OCI-LY1 (cell line): ENCODE data around the gene DNAAF9.

ENCODE experiments used
- H2AFZ ChIP-seq: fragments of 200-600 bp; sonication (generic), shearing (Covaris generic); 2 replicates; pipeline ENCODE4 v1.6.0; 2014; ENCODE audit warnings: antibody characterized with exemption, mild to moderate bottlenecking, low read length
- H3F3A ChIP-seq: fragments of 200-600 bp; sonication (generic), shearing (Covaris generic); 2 replicates; pipeline ENCODE4 v1.6.0; 2014; ENCODE audit warnings: mild to moderate bottlenecking, antibody characterized with exemption, low read length, moderate library complexity; ENCODE audit not compliant: insufficient read depth
- H3K27ac ChIP-seq: fragments of 200-600 bp; sonication (generic); 2 replicates; pipeline ENCODE4 v1.5.1; 2014; ENCODE audit warnings: low read length, mixed run types, mild to moderate bottlenecking, low read depth; ENCODE audit not compliant: poor library complexity, severe bottlenecking
- H3K27me3 ChIP-seq: fragments of 200-600 bp; sonication (generic); 2 replicates; pipeline ENCODE4 v1.6.0; 2014; ENCODE audit warnings: antibody characterized with exemption, mild to moderate bottlenecking, low read length, moderate library complexity; ENCODE audit not compliant: insufficient read depth
- H3K36me3 ChIP-seq: fragments of 200-600 bp; sonication (generic); 2 replicates; pipeline ENCODE4 v1.6.1; 2014; ENCODE audit warnings: mild to moderate bottlenecking, antibody characterized with exemption, low read length, moderate library complexity, mixed read lengths; ENCODE audit not compliant: insufficient read depth
- H3K4me1 ChIP-seq: fragments of 200-600 bp; sonication (generic); 2 replicates; pipeline ENCODE4 v1.5.1; 2014; ENCODE audit warnings: mild to moderate bottlenecking, low read length, moderate library complexity; ENCODE audit not compliant: insufficient read depth, severe bottlenecking
- H3K4me2 ChIP-seq: fragments of 200-600 bp; sonication (generic), shearing (Covaris generic); 2 replicates; pipeline ENCODE4 v1.6.1; 2014; ENCODE audit warnings: low read length
- H3K4me3 ChIP-seq: fragments of 200-600 bp; sonication (generic); 2 replicates; pipeline ENCODE4 v1.5.1; 2014; ENCODE audit warnings: low read length, low read depth, mild to moderate bottlenecking, mixed read lengths; ENCODE audit not compliant: poor library complexity, severe bottlenecking
- H3K79me2 ChIP-seq: fragments of 200-600 bp; shearing (Covaris generic); 2 replicates; pipeline ENCODE4 v1.6.1; 2016; ENCODE audit warnings: mixed run types, low read length, mixed read lengths; ENCODE audit not compliant: insufficient read depth
- H3K9ac ChIP-seq: fragments of 200-600 bp; sonication (generic), shearing (Covaris generic); 2 replicates; pipeline ENCODE4 v1.6.1; 2014; ENCODE audit warnings: mild to moderate bottlenecking, low read length, mixed read lengths
- H3K9me2 ChIP-seq: fragments of 200-600 bp; sonication (generic), shearing (Covaris generic); 2 replicates; pipeline ENCODE4 v1.6.1; 2014; ENCODE audit warnings: low read depth, mild to moderate bottlenecking, low read length, mixed read lengths
- H3K9me3 ChIP-seq: fragments of 200-600 bp; shearing (Covaris generic); 2 replicates; pipeline ENCODE4 v1.6.1; 2014; ENCODE audit warnings: low read length, mixed read lengths
- H4K20me1 ChIP-seq: fragments of 200-600 bp; sonication (generic), shearing (Covaris generic); 2 replicates; pipeline ENCODE4 v1.6.0; 2016; ENCODE audit warnings: mild to moderate bottlenecking, low read length; ENCODE audit not compliant: insufficient read depth
- CTCF ChIP-seq: fragments of 200-600 bp; sonication (generic), shearing (Covaris generic); IDR thresholded peaks from 2 replicates; pipeline ENCODE4 v1.5.1; 2017; ENCODE audit warnings: mild to moderate bottlenecking, antibody characterized with exemption, low read length, moderate library complexity, mixed read lengths
- EZH2 ChIP-seq: fragments of 200-600 bp; sonication (generic), shearing (Covaris generic); IDR thresholded peaks from 2 replicates; pipeline ENCODE4 v1.8.0; 2017; ENCODE audit warnings: borderline replicate concordance, mixed run types, mild to moderate bottlenecking, antibody characterized with exemption, low read length, moderate library complexity, mixed read lengths

Gene DNAAF9

GRCh38 chr20:3403741-3404140, 3.7 kb downstream of the DNAAF9 start:
- no peaks in the 10 kb centered on the region for H4K20me1 ChIP-seq

GRCh38 chr20:3402453-3402852, 5.0 kb downstream of the DNAAF9 start:
- Histone ChIP-seq H3K9me3 (no peaks in the 10 kb centered on the region), H3K9ac (no peak overlapping the region), H3K9me2 (no peaks in the 10 kb centered on the region), H3K79me2 (no peaks in the 10 kb centered on the region), H2AFZ (no peak overlapping the region), H3K4me2 (no peak overlapping the region), H4K20me1 (no peaks in the 10 kb centered on the region), H3K4me3 (no peak overlapping the region), H3F3A (no peaks in the 10 kb centered on the region), H3K36me3 (no peaks in the 10 kb centered on the region), H3K27ac (no peak overlapping the region), H3K4me1 (no peaks in the 10 kb centered on the region), H3K27me3 (no peaks in the 10 kb centered on the region)
- no peak for TF ChIP-seq CTCF
- TF ChIP-seq EZH2, result no peak

More at GRCh38 chr20:3403741-3404140, 3.7 kb downstream of the DNAAF9 start:
- TF ChIP-seq CTCF (no peak), EZH2 (no peak)
- peaks cover 7% of the 10 kb centered on the region for H3K4me1 ChIP-seq
- no peaks in the 10 kb centered on the region for H3K9me2 ChIP-seq
- no peak overlapping the region for H2AFZ ChIP-seq
- no peak overlapping the region for H3K4me2 ChIP-seq
- no peaks in the 10 kb centered on the region; the same call in 1 of the 2 replicates for H3K27me3 ChIP-seq
- H3K9ac ChIP-seq, result no peak overlapping the region
- no peaks in the 10 kb centered on the region for H3K79me2 ChIP-seq
- no peaks in the 10 kb centered on the region for H3F3A ChIP-seq
- H3K9me3 ChIP-seq, result no peaks in the 10 kb centered on the region
- H3K36me3 ChIP-seq, result no peaks in the 10 kb centered on the region
- no peak overlapping the region for H3K27ac ChIP-seq
- no peak overlapping the region for H3K4me3 ChIP-seq

DNA sequence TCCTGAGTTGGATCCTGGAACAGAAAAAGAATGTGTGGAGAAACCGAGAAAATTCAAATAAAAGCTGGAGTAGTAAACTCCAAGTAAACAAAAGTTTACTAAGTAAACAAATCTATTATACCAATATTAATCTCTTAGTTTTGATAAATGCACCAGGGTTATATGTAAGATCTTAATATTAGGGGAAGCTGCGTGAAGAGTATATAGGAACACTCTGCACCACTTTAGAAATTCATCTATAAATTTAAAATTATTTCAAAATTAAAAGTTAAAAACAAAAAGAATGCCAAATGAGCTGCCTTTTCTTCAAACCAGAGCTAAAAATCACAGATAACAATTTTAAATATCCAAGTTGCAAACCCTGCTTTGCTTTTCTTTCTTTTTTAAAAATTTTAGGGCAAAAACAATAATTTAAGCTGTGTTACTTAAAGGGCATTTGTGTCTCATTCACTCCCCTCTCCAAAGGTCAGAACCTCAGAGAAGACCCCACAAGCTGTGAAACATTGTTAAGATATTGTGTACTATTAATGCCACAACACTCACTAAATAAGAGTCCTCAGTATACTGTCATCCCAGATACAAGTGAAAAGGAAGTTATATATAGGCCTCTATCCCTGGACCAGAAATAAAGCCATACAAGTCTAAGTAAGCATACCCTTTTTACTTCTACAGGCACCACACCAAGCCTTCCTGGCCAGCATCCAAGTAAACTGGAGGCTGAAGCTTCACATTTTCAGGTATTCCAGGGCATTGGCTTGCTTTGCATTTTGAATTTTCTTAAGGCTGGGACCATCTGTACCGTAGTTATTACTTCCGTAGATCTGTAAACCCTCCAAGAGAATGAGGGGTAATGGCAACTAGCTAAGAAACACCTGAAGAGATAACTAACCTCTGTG, 7.0 kb downstream of the DNAAF9 start:
- Histone ChIP-seq H3K27ac (no peak overlapping the region), H3K4me3 (no peak overlapping the region), H3K36me3 (no peaks in the 10 kb centered on the region), H2AFZ (no peak overlapping the region), H3K4me2 (no peak overlapping the region), H3K4me1 (no peaks in the 10 kb centered on the region), H4K20me1 (no peaks in the 10 kb centered on the region), H3F3A (no peaks in the 10 kb centered on the region), H3K9ac (no peak overlapping the region), H3K9me2 (no peaks in the 10 kb centered on the region), H3K27me3 (no peaks in the 10 kb centered on the region), H3K79me2 (no peaks in the 10 kb centered on the region), H3K9me3 (no peaks in the 10 kb centered on the region)
- no peak for TF ChIP-seq EZH2
- TF ChIP-seq CTCF, result no peak
